ENCODE measurements around the gene SERPINA9. TPM values are rescaled to one million over a fixed set of nuclear protein-coding genes. Genes with fewer than 3 reads are reported as not detected.

The SERPINA9 gene
- polyA plus RNA-seq, 1 donor (not counting 4 experiments of a cell fraction or from before 2014, with no cell fraction given), result 0.05 TPM

GRCh38 chr14:94441531-94442205 lies 34.3 kb downstream of the SERPINA9 start:
- no peak overlapping the region for H3K9ac ChIP-seq (ENCODE audit: control insufficient read depth, extremely low read depth, insufficient read depth, low read length)
- dilution Hi-C loops (cut with MboI; ENCODE audit: extremely low pct_ligation_motif_present, low sequenced_read_pairs), result no loop called here
- DNase-seq (ENCODE audit: low read depth, low spot score) (no peak), FAIRE-seq (no peak)
- no peak overlapping the region for H3K4me3 ChIP-seq (ENCODE audit: control insufficient read depth in 2 of 3, extremely low read depth in 1 of 3, insufficient read depth in 2 of 3, low read depth in 1 of 3, low read length in 3 of 3)
- H3K79me2 ChIP-seq (ENCODE audit: control insufficient read depth, insufficient read depth, low read length), result no peaks in the 10 kb centered on the region
- H3K4me2 ChIP-seq (ENCODE audit: control insufficient read depth, extremely low read depth, insufficient read depth, low read depth, low read length), result no peak overlapping the region
- no peaks in the 10 kb centered on the region for H3K36me3 ChIP-seq (ENCODE audit: control insufficient read depth in 2 of 2, extremely low read depth in 1 of 2, insufficient read depth in 2 of 2, low read length in 2 of 2)
- no peaks in the 10 kb centered on the region for H4K20me1 ChIP-seq (ENCODE audit: control insufficient read depth, extremely low read depth, insufficient read depth, low read length)
- H3K27me3 ChIP-seq (ENCODE audit: control insufficient read depth, extremely low read depth, insufficient read depth, low read length), result no peaks in the 10 kb centered on the region
- H2AFZ ChIP-seq (ENCODE audit: control insufficient read depth, low read length), result no peak overlapping the region
- H3K9me3 ChIP-seq (ENCODE audit: control insufficient read depth, low read depth, low read length), result no peaks in the 10 kb centered on the region
- H3K27ac ChIP-seq (ENCODE audit: control insufficient read depth, insufficient read depth, low read length), result no peak overlapping the region
- no peak for TF ChIP-seq EZH2 (IDR thresholded peaks at IDR 0.05; ENCODE audit: low read length)
- no peaks in the 10 kb centered on the region for H3K4me1 ChIP-seq (ENCODE audit: control insufficient read depth, extremely low read depth, insufficient read depth, low read length)
- no peaks in the 10 kb centered on the region for H3K9me1 ChIP-seq (ENCODE audit: control insufficient read depth, extremely low read depth, insufficient read depth, low read length)

- no peaks in the 10 kb centered on the region for H4K20me1 ChIP-seq (ENCODE audit: control insufficient read depth, extremely low read depth, insufficient read depth, low read length)
- dilution Hi-C loops (cut with MboI; ENCODE audit: extremely low pct_ligation_motif_present, low sequenced_read_pairs), result no loop called here
- TF ChIP-seq CTCF (optimal IDR thresholded peaks at IDR 0.05 in 1 of 3, IDR thresholded peaks at IDR 0.05 in 1 of 3, conservative IDR thresholded peaks at IDR 0.05 in 1 of 3; ENCODE audit: extremely low read depth in 1 of 3, insufficient read depth in 2 of 3, low read length in 3 of 3) (no peak), EZH2 (IDR thresholded peaks at IDR 0.05; ENCODE audit: low read length) (no peak)
- H3K4me1 ChIP-seq (ENCODE audit: control insufficient read depth, extremely low read depth, insufficient read depth, low read length), result no peaks in the 10 kb centered on the region
- no peaks in the 10 kb centered on the region for H3K36me3 ChIP-seq (ENCODE audit: control insufficient read depth in 2 of 2, extremely low read depth in 1 of 2, insufficient read depth in 2 of 2, low read length in 2 of 2)
- H3K4me2 ChIP-seq (ENCODE audit: control insufficient read depth, extremely low read depth, insufficient read depth, low read depth, low read length), result no peak overlapping the region
- no peaks in the 10 kb centered on the region for H3K27me3 ChIP-seq (ENCODE audit: control insufficient read depth, extremely low read depth, insufficient read depth, low read length)
- H3K79me2 ChIP-seq (ENCODE audit: control insufficient read depth, insufficient read depth, low read length), result no peaks in the 10 kb centered on the region
- H3K9me1 ChIP-seq (ENCODE audit: control insufficient read depth, extremely low read depth, insufficient read depth, low read length), result no peaks in the 10 kb centered on the region
- no peak overlapping the region for H3K9ac ChIP-seq (ENCODE audit: control insufficient read depth, extremely low read depth, insufficient read depth, low read length)
- H2AFZ ChIP-seq (ENCODE audit: control insufficient read depth, low read length), result no peak overlapping the region
- no peak overlapping the region for H3K27ac ChIP-seq (ENCODE audit: control insufficient read depth, insufficient read depth, low read length)
- no peaks in the 10 kb centered on the region for H3K9me3 ChIP-seq (ENCODE audit: control insufficient read depth, low read depth, low read length)
- no peak for FAIRE-seq
- DNase-seq (ENCODE audit: low read depth, low spot score), result no peak
- H3K4me3 ChIP-seq (ENCODE audit: control insufficient read depth in 2 of 3, extremely low read depth in 1 of 3, insufficient read depth in 2 of 3, low read depth in 1 of 3, low read length in 3 of 3), result no peak overlapping the region
These were observed 34.9 kb downstream of the SERPINA9 start for GRCh38 chr14:94441130-94441529.
